ENCODE measurements around the gene ARSI. TPM values are rescaled to one million over a fixed set of nuclear protein-coding genes. Genes with fewer than 3 reads are reported as not detected.

ARSI gene
- total and polyA plus RNA-seq, 2 of the 4 experiments (the other 2 are of a cell fraction): 14.8 to 15.2 TPM

GRCh38 chr5:150333400-150333799 is 30.7 kb upstream of the ARSI start:
- Histone ChIP-seq H2AFZ (replicated peaks; ENCODE audit: low read length, poor library complexity) (no peak overlapping the region), H3K9me1 (ENCODE audit: insufficient read depth, low read length) (peaks cover 6% of the 10 kb centered on the region), H2BK5ac (ENCODE audit: low read depth, low read length, poor library complexity, severe bottlenecking) (no peak overlapping the region), H3K27ac (ENCODE audit: insufficient read depth, low read length) (no peak overlapping the region), H4K5ac (ENCODE audit: low read depth, low read length) (no peak overlapping the region), H3K9ac (ENCODE audit: low read depth, low read length) (no peak overlapping the region), H3K36me3 (ENCODE audit: control insufficient read depth, insufficient read depth, low read length) (no peaks in the 10 kb centered on the region), H2AK5ac (ENCODE audit: low read depth, low read length) (no peak overlapping the region), H2BK15ac (ENCODE audit: low read depth, low read length) (no peak overlapping the region), H2BK20ac (ENCODE audit: low read depth, low read length) (no peak overlapping the region), H3K4me3 (ENCODE audit: insufficient read depth, low read depth, low read length) (no peak overlapping the region), H3K79me1 (ENCODE audit: low read depth in 1 of 2, low read length in 2 of 2) (no peaks in the 10 kb centered on the region), H3K4me2 (ENCODE audit: low read depth, low read length) (no peak overlapping the region), H2BK120ac (ENCODE audit: low read depth, low read length) (no peak overlapping the region), H2AK9ac (replicated peaks; ENCODE audit: low read depth, low read length, poor library complexity) (no peak overlapping the region), H3K56ac (ENCODE audit: extremely low read depth, insufficient read depth, low read length) (no peak overlapping the region), H3K4ac (ENCODE audit: low read depth, low read length) (no peak overlapping the region), H4K8ac (ENCODE audit: low read depth in 2 of 2, low read length in 2 of 2) (no peak overlapping the region), H4K91ac (ENCODE audit: insufficient read depth, low read depth, low read length) (no peak overlapping the region), H3K4me1 (ENCODE audit: control insufficient read depth, insufficient read depth, low read length) (peaks cover 12% of the 10 kb centered on the region), H3K14ac (replicated peaks; ENCODE audit: low read depth, low read length) (no peak overlapping the region), H3K23ac (ENCODE audit: low read depth, low read length) (no peak overlapping the region), H3K18ac (ENCODE audit: low read depth, low read length) (no peak overlapping the region), H3K27me3 (ENCODE audit: control insufficient read depth, insufficient read depth, low read length) (peaks cover 3% of the 10 kb centered on the region; the same call in 1 of the 2 replicates), H4K20me1 (ENCODE audit: insufficient read depth, low read length) (no peaks in the 10 kb centered on the region), H3K9me3 (ENCODE audit: control insufficient read depth, insufficient read depth, low read length) (no peaks in the 10 kb centered on the region)
- ATAC-seq (ENCODE audit: low read depth): no peak
- intact Hi-C loops (cut with micrococcal nuclease) (no loop called here), in situ Hi-C loops (cut with MboI; ENCODE audit: low sequenced_read_pairs) (no loop called here), dilution Hi-C loops (cut with HindIII; ENCODE audit: low sequenced_read_pairs, unreplicated experiment) (no loop called here)
- DNase-seq: no peak
- ChIA-PET CTCF (no interaction called here), POLR2A (ENCODE audit: unreplicated experiment) (no interaction called here)
- no TSS peak for BruUV-seq (replicated peaks)
- 100% methylated on average over 2 of the region's 5 CpGs; no CpG with 5 or more reads in 1 of the 2 experiments for WGBS, 2 experiments (ENCODE audit: extremely low coverage in 2 of 2, insufficient read length in 1 of 2)
- TF ChIP-seq ELK1 (IDR thresholded peaks at IDR 0.05; ENCODE audit: borderline replicate concordance, low read depth, low read length) (no peak), RAD21 (IDR thresholded peaks at IDR 0.05; ENCODE audit: low read length) (no peak), MAFK (IDR thresholded peaks at IDR 0.05; ENCODE audit: low read depth, low read length) (no peak), CEBPB (IDR thresholded peaks at IDR 0.05; ENCODE audit: low read depth, low read length) (no peak), USF2 (IDR thresholded peaks at IDR 0.05; ENCODE audit: low read depth, low read length) (no peak), MXI1 (IDR thresholded peaks at IDR 0.05; ENCODE audit: borderline replicate concordance, low read depth, low read length) (no peak), CTCF (conservative IDR thresholded peaks at IDR 0.05; ENCODE audit: low read depth, low read length) (no peak), POLR2A (IDR thresholded peaks at IDR 0.05; ENCODE audit: low read depth, low read length) (no peak)
